Activated CD4-positive, alpha-beta T cell treated with anti-CD3 and anti-CD28 coated beads, Interleukin-2, amount 50 U/mL, for 16 hours (primary cell): ENCODE results near the gene NFILZ.

Source experiments
- DNase-seq: peaks from one replicate; pipeline ENCODE4 v3.0.0-alpha.2; 2020

Gene NFILZ

GRCh38 chr19:8642561-8642960, 12.1 kb downstream of the NFILZ start:
- no peak for DNase-seq

GRCh38 chr19:8643860-8644653, 13.6 kb downstream of the NFILZ start:
- no peak for DNase-seq

DNA sequence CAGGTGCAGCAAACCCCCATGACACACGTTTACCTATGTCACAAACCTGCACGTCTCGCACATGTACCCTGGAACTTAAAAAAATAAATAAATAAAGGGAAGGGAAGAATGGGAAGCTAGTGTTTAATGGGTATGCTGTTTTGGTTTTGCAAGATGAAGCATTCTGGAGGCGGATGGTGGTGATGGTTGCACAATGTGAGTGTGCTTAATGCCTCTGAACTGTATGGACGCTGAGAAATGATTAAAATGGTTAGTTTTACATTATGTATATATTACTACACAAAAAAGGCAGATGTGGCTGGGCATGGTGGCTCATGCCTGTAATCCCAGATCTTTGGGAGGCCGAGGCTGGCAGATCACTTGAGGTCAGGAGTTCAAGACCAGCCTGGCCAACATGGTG, 17.8 kb downstream of the NFILZ start:
- DNase-seq: no peak

GRCh38 chr19:8654591-8655339, 24.3 kb downstream of the NFILZ start:
- DNase-seq: peak; percentile 65

DNA sequence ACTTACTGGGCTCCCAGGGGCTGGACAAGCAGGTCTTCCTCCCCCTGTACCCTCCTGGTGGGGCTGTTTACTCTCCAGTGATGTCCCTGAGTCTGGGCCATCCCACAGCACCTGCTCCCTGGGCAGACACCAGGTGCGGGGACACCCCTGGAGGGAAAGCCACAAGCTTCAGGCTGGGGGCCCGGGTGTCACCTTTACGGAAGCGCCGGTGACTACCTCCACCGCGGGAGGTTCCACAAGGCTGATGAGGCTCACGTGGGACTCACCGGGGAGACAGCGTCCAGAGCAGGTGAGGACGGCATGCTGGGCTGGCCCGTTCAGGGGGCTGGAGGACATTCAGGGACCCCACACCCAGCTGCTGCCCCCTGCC, 24.9 kb downstream of the NFILZ start:
- DNase-seq: no peak

- DNase-seq: no peak
These were observed 27.4 kb downstream of the NFILZ start for GRCh38 chr19:8657869-8658268.

GRCh38 chr19:8659905-8660304, 29.5 kb downstream of the NFILZ start:
- no peak for DNase-seq

- no peak for DNase-seq
These were observed 31.8 kb downstream of the NFILZ start for GRCh38 chr19:8662263-8662662.

DNA sequence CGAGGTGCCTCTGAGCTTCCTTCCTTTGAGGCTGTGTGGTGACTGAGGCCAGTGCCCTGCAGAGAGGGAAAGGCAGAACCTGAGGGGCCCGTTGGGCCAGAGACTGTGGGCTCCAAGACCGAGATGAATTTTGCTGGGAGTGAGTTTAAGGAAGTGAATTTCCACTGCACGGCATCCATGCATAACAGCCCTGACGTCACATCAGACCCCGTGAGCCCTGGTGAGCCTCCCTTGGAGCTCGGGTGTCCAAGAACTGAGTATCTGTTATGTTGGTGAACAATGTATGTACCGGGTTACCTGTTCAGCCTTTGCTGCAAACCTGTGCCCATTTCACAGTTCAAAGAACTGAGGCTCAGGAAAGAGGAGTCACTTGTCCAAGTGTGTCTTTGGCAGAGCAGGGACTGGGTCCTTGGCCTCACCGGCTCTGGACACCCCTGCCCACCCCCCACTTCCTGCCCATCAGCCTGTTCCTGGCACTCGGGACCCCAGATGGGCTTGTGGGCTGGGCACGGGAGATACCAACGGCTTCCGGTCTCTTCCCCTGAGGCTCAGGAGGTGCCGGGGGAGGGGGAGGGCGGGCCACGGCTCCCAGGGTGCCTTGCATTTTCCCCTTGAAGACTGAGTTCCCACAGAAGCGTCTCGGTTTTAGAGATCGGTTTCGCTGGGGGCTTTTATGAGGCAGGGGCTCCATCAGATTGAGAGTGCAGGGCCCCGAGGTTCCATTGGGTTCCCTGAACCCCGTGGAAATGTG, 33.7 kb downstream of the NFILZ start:
- peak; percentile 41 for DNase-seq

DNA sequence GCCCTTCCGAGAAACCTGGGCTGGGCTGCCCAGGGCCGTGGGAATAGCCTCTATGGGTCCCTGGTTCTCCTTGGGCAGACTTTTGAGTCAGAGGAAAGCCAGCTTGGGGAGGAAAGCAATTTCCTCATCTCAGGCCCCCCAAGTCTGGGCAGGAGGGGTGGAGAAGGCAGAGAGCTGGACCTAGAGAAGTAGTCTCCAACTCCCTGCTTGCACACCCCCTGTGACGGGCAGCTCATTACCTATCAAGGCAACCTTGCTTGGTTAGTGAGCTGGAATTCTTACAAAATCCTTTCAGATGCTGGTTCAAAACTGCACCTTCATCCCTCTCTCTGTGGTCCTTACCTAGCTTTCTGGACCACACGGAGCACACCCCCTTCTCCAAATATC, 34.2 kb downstream of the NFILZ start:
- DNase-seq: no peak

- no peak for DNase-seq
These were observed 35.2 kb downstream of the NFILZ start for GRCh38 chr19:8665468-8666213.

DNA sequence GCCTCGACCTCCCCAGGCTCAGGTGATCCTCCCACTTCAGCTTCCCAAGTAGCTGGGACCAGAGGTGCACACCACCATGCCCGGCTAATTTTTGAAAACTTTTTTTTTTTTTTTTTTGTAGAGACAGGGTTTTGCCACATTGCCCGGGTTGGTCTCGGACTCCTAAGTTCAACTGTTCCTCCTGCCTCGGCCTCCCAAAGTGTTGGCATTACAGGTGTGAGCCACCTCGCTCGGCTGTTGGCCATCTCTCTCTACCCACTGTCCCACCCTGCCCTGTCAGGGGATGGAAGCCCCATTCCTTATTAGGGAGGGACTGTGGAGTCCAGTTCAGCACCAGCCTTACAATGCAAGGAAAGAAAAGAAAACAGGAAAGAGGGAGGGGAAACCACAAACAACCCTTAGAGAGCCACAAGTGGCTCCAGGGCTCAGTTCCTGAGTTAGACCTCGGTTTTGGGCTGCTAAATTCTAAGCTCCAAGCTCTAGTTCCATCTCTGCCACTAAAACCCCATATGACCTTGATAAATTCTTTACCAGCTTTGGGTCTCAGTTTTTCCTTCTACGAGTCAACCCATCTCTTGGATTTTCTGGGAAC, 36.5 kb downstream of the NFILZ start:
- DNase-seq: no peak

DNA sequence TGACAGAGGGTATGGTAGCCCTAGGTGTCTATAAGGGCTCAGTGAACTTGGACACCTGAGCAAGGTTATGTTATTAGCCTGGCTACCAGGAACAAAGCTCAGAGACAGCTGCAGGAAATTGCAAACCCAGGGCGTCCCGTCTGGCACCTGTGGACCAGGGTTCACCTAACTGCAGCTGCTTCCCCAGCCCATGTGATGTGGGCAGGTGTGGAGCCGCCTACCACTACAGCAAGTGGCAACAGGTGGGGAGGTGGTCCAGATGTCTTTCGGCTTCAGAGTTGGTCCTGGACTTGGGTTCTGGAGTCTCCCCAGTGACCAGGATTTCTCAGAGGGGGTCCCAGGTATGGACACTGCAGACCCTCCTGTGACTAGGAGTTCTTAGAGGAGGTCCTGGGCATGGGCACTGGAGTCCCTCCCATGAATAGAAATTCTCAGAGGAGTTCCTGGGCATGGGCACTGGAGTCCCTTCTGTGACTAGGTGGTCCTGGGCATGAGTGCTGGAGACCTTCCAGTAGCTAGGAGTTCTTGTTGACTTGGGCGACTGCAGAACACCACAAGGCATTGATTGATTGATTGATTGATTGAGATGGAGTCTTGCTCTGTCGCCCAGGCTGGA, 43.0 kb downstream of the NFILZ start:
- no peak for DNase-seq

- DNase-seq: no peak
These were observed 44.6 kb downstream of the NFILZ start for GRCh38 chr19:8675066-8675465.

DNA sequence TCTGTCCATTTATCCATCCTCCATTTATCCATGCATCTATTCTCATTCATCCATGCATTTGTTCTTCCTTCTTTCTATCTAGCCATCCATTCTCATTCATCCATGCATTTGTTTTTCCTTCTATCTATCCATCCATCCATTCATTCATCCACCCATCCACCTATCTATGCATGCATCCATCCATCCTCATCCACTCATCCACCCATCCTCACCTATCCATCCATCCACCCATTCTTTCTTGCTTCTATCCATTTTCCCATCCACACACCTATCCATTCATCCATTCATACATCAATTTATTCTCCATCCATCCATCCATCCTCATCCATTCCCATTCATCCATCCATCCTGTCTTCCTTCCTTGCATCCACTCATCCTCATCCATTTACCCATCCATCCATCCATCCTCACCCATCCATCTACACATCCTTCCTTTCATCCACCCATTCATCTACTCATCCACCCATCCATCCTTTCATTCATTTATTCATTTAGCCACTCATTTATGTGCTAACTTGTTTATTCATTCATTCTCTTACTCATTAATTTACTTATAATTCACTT, 47.9 kb downstream of the NFILZ start:
- no peak for DNase-seq
